Hepatocyte (in vitro differentiated cells): ENCODE data around the gene DDIT3.

ENCODE experiments used
- CTCF ChIP-seq: fragments of 200-600 bp; sonication (generic); IDR thresholded peaks from 2 replicates; pipeline ENCODE4 v1.5.1; 2016; ENCODE audit warnings: antibody characterized with exemption, mild to moderate bottlenecking; ENCODE audit not compliant: poor library complexity
- EZH2phosphoT487 ChIP-seq: fragments of 200-600 bp; sonication (generic); IDR thresholded peaks from one replicate; pipeline ENCODE4 v1.6.1; 2018; ENCODE audit warnings: antibody characterized with exemption, mild to moderate bottlenecking, low read depth, moderate library complexity; ENCODE audit not compliant: unreplicated experiment, severe bottlenecking

- TF ChIP-seq CTCF = no peak
- TF ChIP-seq EZH2phosphoT487 = no peak
These were observed 9.2 kb downstream of the DDIT3 start for GRCh38 chr12:57511161-57511560.
